22Rv1 (cell line): ENCODE data around the gene CDH6.

Experiments
- H3K27ac ChIP-seq: fragments of 450-650 bp; 2 replicates; pipeline ENCODE4 v1.5.1; 2017
- CTCF ChIP-seq: fragments of 450-650 bp; IDR thresholded peaks from 2 replicates; pipeline ENCODE4 v1.5.1; 2017; ENCODE audit warnings: mild to moderate bottlenecking
- ZFX ChIP-seq: fragments of 450-650 bp; IDR thresholded peaks from 2 replicates; pipeline ENCODE4 v1.6.1; 2017; ENCODE audit warnings: antibody characterized with exemption, borderline replicate concordance

The CDH6 gene

GRCh38 chr5:31161781-31162181 is 31.7 kb upstream of the CDH6 start:
- no peak for TF ChIP-seq CTCF
- no peak overlapping the region for H3K27ac ChIP-seq

- no peak overlapping the region for H3K27ac ChIP-seq
- TF ChIP-seq ZFX (no peak), CTCF (no peak)
Measured at GRCh38 chr5:31165729-31166128, 27.8 kb upstream of the CDH6 start.

- no peak overlapping the region for H3K27ac ChIP-seq
- TF ChIP-seq ZFX (no peak), CTCF (no peak)
Measured at GRCh38 chr5:31169379-31169778, 24.1 kb upstream of the CDH6 start.

- TF ChIP-seq CTCF (no peak), ZFX (no peak)
- no peak overlapping the region for H3K27ac ChIP-seq
Measured at GRCh38 chr5:31172881-31173280, 20.6 kb upstream of the CDH6 start.

GRCh38 chr5:31173614-31174013 is 19.9 kb upstream of the CDH6 start:
- TF ChIP-seq ZFX (no peak), CTCF (no peak)
- H3K27ac ChIP-seq = no peak overlapping the region

GRCh38 chr5:31181376-31181987 is 12.0 kb upstream of the CDH6 start:
- no peak overlapping the region for H3K27ac ChIP-seq
- no peak for TF ChIP-seq ZFX
- TF ChIP-seq CTCF = no peak

GRCh38 chr5:31182136-31182535 is 11.3 kb upstream of the CDH6 start:
- H3K27ac ChIP-seq = no peak overlapping the region
- TF ChIP-seq CTCF = no peak
- TF ChIP-seq ZFX = no peak
